Activated CD8-positive, alpha-beta T cell treated with anti-CD3 and anti-CD28 coated beads for 36 hours (primary cell): ENCODE data around the gene ADAM33. TPM values are rescaled to one million over a fixed set of nuclear protein-coding genes. Genes with fewer than 3 reads are reported as not detected.
A peak's percentile ranks its signal among the peaks of the same experiment; 100 is the strongest.

Source experiments
- ATAC-seq: fragments of 200-7000 bp; cut with Tn5 transposase; one replicate; pipeline ENCODE4 v1.10.0; 2021; ENCODE audit warnings: mild to moderate bottlenecking, moderate library complexity
- CTCF ChIA-PET: fragments of 350-600 bp; sonication (Branson Sonifier 250); formaldehyde crosslinking; loops from one replicate; lab custom pipeline; 2021; ENCODE audit warnings: antibody characterized with exemption; lab: Charles Lee
- POLR2A ChIA-PET: fragments of 350-600 bp; sonication (Branson Sonifier 250); formaldehyde crosslinking; loops from one replicate; lab custom pipeline; 2021; ENCODE audit warnings: antibody characterized with exemption; lab: Charles Lee
- DNase-seq: peaks from one replicate; pipeline ENCODE4 v3.0.0-alpha.2; 2020
- H3K27ac Mint-ChIP-seq: one replicate; pipeline ENCODE4 v1.8.0; 2021; ENCODE audit warnings: mild to moderate bottlenecking, mixed read lengths
- H3K27me3 Mint-ChIP-seq: one replicate; pipeline ENCODE4 v1.8.0; 2021; ENCODE audit warnings: mixed read lengths
- H3K36me3 Mint-ChIP-seq: one replicate; pipeline ENCODE4 v1.8.0; 2021; ENCODE audit warnings: low read depth, mixed read lengths
- H3K4me1 Mint-ChIP-seq: one replicate; pipeline ENCODE4 v1.8.0; 2021; ENCODE audit warnings: low read depth, mixed read lengths
- H3K4me3 Mint-ChIP-seq: one replicate; pipeline ENCODE4 v1.8.0; 2021; ENCODE audit warnings: mild to moderate bottlenecking, moderate library complexity, mixed read lengths
- H3K9me3 Mint-ChIP-seq: one replicate; pipeline ENCODE4 v1.8.0; 2021; ENCODE audit warnings: mixed read lengths
- CTCF ChIP-seq: fragments of 200-600 bp; IDR thresholded peaks from one replicate; pipeline ENCODE4 v1.8.0; 2022; ENCODE audit warnings: antibody characterized with exemption, mild to moderate bottlenecking
- intact Hi-C: fragments of 100-400 bp; cut with micrococcal nuclease; formaldehyde crosslinking; loops from one replicate; pipeline ENCODE4 v1.10.0; 2022
- total RNA-seq, 2 experiments: library from RNA; stranded (reverse); gene quantifications; one replicate each; pipeline ENCODE4 v1.2.3, GENCODE V29; 2021

ADAM33 gene
- total RNA-seq, 2 experiments from 2014 or later, result not detected

- intact Hi-C loops, result no loop called here
- Mint-ChIP-seq H3K4me1 (no peaks in the 10 kb centered on the region), H3K27ac (no peak overlapping the region), H3K4me3 (no peak overlapping the region), H3K9me3 (no peaks in the 10 kb centered on the region), H3K36me3 (no peaks in the 10 kb centered on the region), H3K27me3 (no peaks in the 10 kb centered on the region)
- ChIA-PET CTCF (interaction anchor here (0.7 to 5.5 kb wide), 13 partner anchors 8 to 160 kb away, joined by 3 to 32 read pairs (median 4); no protein-coding TSS in a partner anchor), POLR2A (no interaction called here)
- peak; percentile 64 for TF ChIP-seq CTCF
- ATAC-seq, result no peak
- peak; percentile 25 for DNase-seq
Observed at GRCh38 chr20:3696200-3696599, 14.4 kb upstream of the ADAM33 start.

- no peak for TF ChIP-seq CTCF
- no peaks in the 10 kb centered on the region for H3K4me1 Mint-ChIP-seq
- no peak for ATAC-seq
- no peaks in the 10 kb centered on the region for H3K9me3 Mint-ChIP-seq
- intact Hi-C loops, result no loop called here
- ChIA-PET POLR2A (no interaction called here), CTCF (interaction anchor here (0.8 to 4.7 kb wide), 4 partner anchors 13 to 135 kb away, joined by 3 to 32 read pairs (median 16); no protein-coding TSS in a partner anchor)
- no peak overlapping the region for H3K4me3 Mint-ChIP-seq
- no peaks in the 10 kb centered on the region for H3K36me3 Mint-ChIP-seq
- H3K27me3 Mint-ChIP-seq, result no peaks in the 10 kb centered on the region
- no peak for DNase-seq
- no peak overlapping the region for H3K27ac Mint-ChIP-seq
Observed at GRCh38 chr20:3694864-3695263, 13.1 kb upstream of the ADAM33 start.

GRCh38 chr20:3693376-3693775 is 11.6 kb upstream of the ADAM33 start:
- ATAC-seq, result no peak
- H3K36me3 Mint-ChIP-seq, result no peaks in the 10 kb centered on the region

GRCh38 chr20:3692706-3693294 is 11.0 kb upstream of the ADAM33 start:
- TF ChIP-seq CTCF, result no peak
- intact Hi-C loops, result no loop called here
- H3K4me1 Mint-ChIP-seq, result no peaks in the 10 kb centered on the region
- ChIA-PET CTCF (interaction anchor here (4.1 kb wide), 1 partner anchor 18 kb away, joined by 25 read pairs; no protein-coding TSS in a partner anchor), POLR2A (no interaction called here)
- H3K27me3 Mint-ChIP-seq, result no peaks in the 10 kb centered on the region
- no peak for ATAC-seq
- no peaks in the 10 kb centered on the region for H3K36me3 Mint-ChIP-seq
- no peak for DNase-seq
- no peaks in the 10 kb centered on the region for H3K9me3 Mint-ChIP-seq
- H3K4me3 Mint-ChIP-seq, result no peak overlapping the region
- no peak overlapping the region for H3K27ac Mint-ChIP-seq

More at GRCh38 chr20:3693376-3693775, 11.6 kb upstream of the ADAM33 start:
- intact Hi-C loops, result no loop called here
- POLR2A ChIA-PET, result no interaction called here
- CTCF ChIA-PET, result interaction anchor here (4.1 kb wide), 1 partner anchor 17 kb away, joined by 25 read pairs; no protein-coding TSS in a partner anchor
- TF ChIP-seq CTCF, result no peak
- no peak for DNase-seq
- no peaks in the 10 kb centered on the region for H3K27me3 Mint-ChIP-seq
- no peaks in the 10 kb centered on the region for H3K9me3 Mint-ChIP-seq
- no peak overlapping the region for H3K27ac Mint-ChIP-seq
- H3K4me3 Mint-ChIP-seq, result no peak overlapping the region
- no peaks in the 10 kb centered on the region for H3K4me1 Mint-ChIP-seq

GRCh38 chr20:3691897-3692296 is 10.1 kb upstream of the ADAM33 start:
- no peaks in the 10 kb centered on the region for H3K4me1 Mint-ChIP-seq
- H3K4me3 Mint-ChIP-seq, result no peak overlapping the region
- no peaks in the 10 kb centered on the region for H3K36me3 Mint-ChIP-seq
- ChIA-PET CTCF (interaction anchor here (0.7 to 4.1 kb wide), 4 partner anchors 9 to 130 kb away, joined by 3 to 25 read pairs (median 4); no protein-coding TSS in a partner anchor), POLR2A (interaction anchor here (1.4 kb wide), 1 partner anchor 77 kb away, joined by 3 read pairs; no protein-coding TSS in a partner anchor)
- no peaks in the 10 kb centered on the region for H3K27me3 Mint-ChIP-seq
- DNase-seq (no peak), ATAC-seq (no peak)
- TF ChIP-seq CTCF, result no peak
- intact Hi-C loops, result no loop called here
- H3K27ac Mint-ChIP-seq, result no peak overlapping the region
- H3K9me3 Mint-ChIP-seq, result no peaks in the 10 kb centered on the region
